HG03103 (cell line): ENCODE data around the gene FZD7.

ENCODE experiments used
- ATAC-seq: cut with Tn5 transposase; IDR thresholded peaks from one replicate; pipeline ENCODE4 v1.9.1; 2021; ENCODE audit warnings: low read depth; ENCODE audit not compliant: unreplicated experiment

FZD7 gene

GRCh38 chr2:202064881-202065230 lies 31.2 kb downstream of the FZD7 start:
- ATAC-seq, result no peak

- no peak for ATAC-seq
Measured at GRCh38 chr2:202065876-202066275, 32.2 kb downstream of the FZD7 start.

GRCh38 chr2:202066875-202067274 lies 33.2 kb downstream of the FZD7 start:
- no peak for ATAC-seq

GRCh38 chr2:202067589-202067988 lies 33.9 kb downstream of the FZD7 start:
- no peak for ATAC-seq

GRCh38 chr2:202069170-202070067 lies 35.8 kb downstream of the FZD7 start:
- no peak for ATAC-seq

- no peak for ATAC-seq
Measured at GRCh38 chr2:202071107-202071506, 37.5 kb downstream of the FZD7 start.

GRCh38 chr2:202072226-202072625 lies 38.6 kb downstream of the FZD7 start:
- ATAC-seq, result no peak

GRCh38 chr2:202072737-202073401 lies 39.2 kb downstream of the FZD7 start, which contains the start of gene KIAA2012:
Gene KIAA2012 (plus strand): TSS chr2:202073255. CDS start chr2:202073628, 373 bp downstream.
- no peak for ATAC-seq

GRCh38 chr2:202074324-202074723 lies 40.7 kb downstream of the FZD7 start:
- ATAC-seq, result no peak

- no peak for ATAC-seq
Measured at GRCh38 chr2:202079310-202079709, 45.7 kb downstream of the FZD7 start.

GRCh38 chr2:202084265-202084664 lies 50.6 kb downstream of the FZD7 start:
- no peak for ATAC-seq
